Loucy (cell line): ENCODE measurements around the gene ZFR2.

Source experiments
- H2AFZ ChIP-seq: fragments of 200-600 bp; sonication (generic); 2 replicates; pipeline ENCODE4 v1.6.0; 2016; ENCODE audit warnings: antibody characterized with exemption, mild to moderate bottlenecking, low read length, moderate library complexity
- H3F3A ChIP-seq: fragments of 200-600 bp; 2 replicates; pipeline ENCODE4 v1.6.0; 2016; ENCODE audit warnings: antibody characterized with exemption, low read depth, mild to moderate bottlenecking
- H3K27me3 ChIP-seq: fragments of 200-600 bp; sonication (generic); 2 replicates; pipeline ENCODE4 v1.6.1; 2014; ENCODE audit warnings: low read length, mild to moderate bottlenecking; ENCODE audit not compliant: insufficient read depth, poor library complexity, severe bottlenecking
- H3K36me3 ChIP-seq: fragments of 200-600 bp; sonication (generic); 2 replicates; pipeline ENCODE4 v1.6.1; 2016; ENCODE audit warnings: low read length; ENCODE audit not compliant: insufficient read depth
- H3K4me1 ChIP-seq: fragments of 200-600 bp; sonication (generic); 2 replicates; pipeline ENCODE4 v1.5.1; 2014; ENCODE audit warnings: low read length, mild to moderate bottlenecking; ENCODE audit not compliant: insufficient read depth, poor library complexity, severe bottlenecking
- H3K4me2 ChIP-seq: fragments of 200-600 bp; sonication (generic); 2 replicates; pipeline ENCODE4 v1.6.0; 2014; ENCODE audit warnings: antibody characterized with exemption, low read length, low read depth, mild to moderate bottlenecking; ENCODE audit not compliant: poor library complexity, severe bottlenecking
- H3K4me3 ChIP-seq: fragments of 200-600 bp; sonication (generic); 2 replicates; pipeline ENCODE4 v1.5.1; 2014; ENCODE audit warnings: low read length, mild to moderate bottlenecking, mixed read lengths; ENCODE audit not compliant: poor library complexity, severe bottlenecking
- H3K79me2 ChIP-seq: fragments of 200-600 bp; sonication (generic); 2 replicates; pipeline ENCODE4 v1.6.1; 2014; ENCODE audit warnings: low read length; ENCODE audit not compliant: insufficient read depth
- H3K9ac ChIP-seq: fragments of 200-600 bp; sonication (generic); 2 replicates; pipeline ENCODE4 v1.6.0; 2014; ENCODE audit warnings: mild to moderate bottlenecking, low read depth, low read length, moderate library complexity; ENCODE audit not compliant: poor library complexity, severe bottlenecking
- H3K9me2 ChIP-seq: fragments of 200-600 bp; sonication (generic); replicated peaks from 2 replicates; pipeline ENCODE4 v1.6.1; 2016; ENCODE audit warnings: low read depth, low read length, mixed read lengths
- H3K9me3 ChIP-seq: fragments of 200-600 bp; sonication (generic); 2 replicates; pipeline ENCODE4 v1.6.1; 2014; ENCODE audit warnings: mild to moderate bottlenecking, antibody characterized with exemption, low read length, low read depth; ENCODE audit not compliant: insufficient read depth
- H4K20me1 ChIP-seq: fragments of 200-600 bp; sonication (generic); 2 replicates; pipeline ENCODE4 v1.6.0; 2014; ENCODE audit warnings: antibody characterized with exemption, low read length, mild to moderate bottlenecking; ENCODE audit not compliant: insufficient read depth, poor library complexity, severe bottlenecking
- CTCF ChIP-seq: fragments of 200-600 bp; sonication (generic); conservative IDR thresholded peaks from 2 replicates; pipeline ENCODE4 v1.5.1; 2014; ENCODE audit warnings: mild to moderate bottlenecking, antibody characterized with exemption, low read length
- EZH2phosphoT487 ChIP-seq: fragments of 200-600 bp; IDR thresholded peaks from 2 replicates; pipeline ENCODE4 v1.6.1; 2018; ENCODE audit warnings: antibody characterized with exemption, mild to moderate bottlenecking, moderate library complexity, borderline replicate concordance

The ZFR2 gene

GRCh38 chr19:3851254-3852176 lies 17.3 kb downstream of the ZFR2 start:
- Histone ChIP-seq H2AFZ (no peak overlapping the region), H3K27me3 (no peaks in the 10 kb centered on the region), H3F3A (no peaks in the 10 kb centered on the region), H3K4me1 (no peaks in the 10 kb centered on the region), H3K4me2 (no peak overlapping the region), H3K9me2 (no peaks in the 10 kb centered on the region), H3K36me3 (no peaks in the 10 kb centered on the region), H3K79me2 (no peaks in the 10 kb centered on the region), H3K4me3 (no peak overlapping the region), H3K9me3 (no peaks in the 10 kb centered on the region; the same call in 1 of the 2 replicates), H3K9ac (no peak overlapping the region), H4K20me1 (no peaks in the 10 kb centered on the region)
- no peak for TF ChIP-seq CTCF
- TF ChIP-seq EZH2phosphoT487 = no peak

GRCh38 chr19:3850320-3850972 lies 18.4 kb downstream of the ZFR2 start:
- Histone ChIP-seq H3K79me2 (no peaks in the 10 kb centered on the region), H2AFZ (no peak overlapping the region), H3K36me3 (no peaks in the 10 kb centered on the region), H3F3A (no peaks in the 10 kb centered on the region), H3K27me3 (no peaks in the 10 kb centered on the region), H3K4me2 (no peak overlapping the region), H3K9me3 (no peaks in the 10 kb centered on the region; the same call in 1 of the 2 replicates), H3K4me1 (no peaks in the 10 kb centered on the region), H4K20me1 (no peaks in the 10 kb centered on the region), H3K9me2 (no peaks in the 10 kb centered on the region), H3K4me3 (no peak overlapping the region), H3K9ac (no peak overlapping the region)
- TF ChIP-seq CTCF = no peak
- TF ChIP-seq EZH2phosphoT487 = no peak

- no peaks in the 10 kb centered on the region for H3K9me2 ChIP-seq
- no peaks in the 10 kb centered on the region for H3K79me2 ChIP-seq
- H4K20me1 ChIP-seq = no peaks in the 10 kb centered on the region
- no peak overlapping the region for H3K9ac ChIP-seq
- TF ChIP-seq CTCF (no peak), EZH2phosphoT487 (no peak)
- no peaks in the 10 kb centered on the region for H3K36me3 ChIP-seq
- H3K9me3 ChIP-seq = no peaks in the 10 kb centered on the region; the same call in 1 of the 2 replicates
- no peak overlapping the region for H3K4me2 ChIP-seq
- H3K4me1 ChIP-seq = no peaks in the 10 kb centered on the region
- H3F3A ChIP-seq = no peaks in the 10 kb centered on the region
- no peak overlapping the region for H2AFZ ChIP-seq
- H3K4me3 ChIP-seq = no peak overlapping the region
- no peaks in the 10 kb centered on the region for H3K27me3 ChIP-seq
These were observed 19.1 kb downstream of the ZFR2 start for GRCh38 chr19:3849787-3850186.
